ENCODE measurements around the gene EMC8. TPM values are rescaled to one million over a fixed set of nuclear protein-coding genes. Genes with fewer than 3 reads are reported as not detected.
A peak's percentile ranks its signal among the peaks of the same experiment; 100 is the strongest.

EMC8 gene
- total and polyA plus RNA-seq, 2 experiments from 2014 or later, result 51.1 to 69.4 TPM

DNA sequence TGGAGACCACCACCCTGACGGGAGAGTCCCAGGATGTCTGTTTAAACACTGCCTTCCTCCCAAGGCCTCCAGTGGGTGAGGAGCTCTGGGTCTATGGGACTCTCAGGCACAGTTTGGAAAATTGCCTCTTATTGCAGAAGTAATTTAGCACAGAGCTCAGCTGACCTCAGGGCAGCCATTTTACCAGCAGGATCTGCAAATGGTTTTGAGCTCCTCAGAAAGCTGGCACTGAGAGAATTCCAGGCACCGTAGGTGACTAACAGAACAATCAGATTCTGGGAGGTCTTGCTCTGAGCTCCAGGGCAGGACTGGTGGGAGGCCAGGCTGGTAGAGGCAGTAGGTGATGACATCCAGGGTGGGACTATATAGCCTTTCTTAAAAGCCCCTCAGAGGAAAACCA, 31.1 kb downstream of the EMC8 start:
- no peak overlapping the region for H3K4me3 ChIP-seq
- peak; percentile 79 for DNase-seq (ENCODE audit: low spot score)
- peak; percentile 77 for ATAC-seq

More for the DNA sequence above, 31.1 kb downstream of the EMC8 start:
- Mint-ChIP-seq H3K9me3 (no peaks in the 10 kb centered on the region), H3K36me3 (ENCODE audit: low read depth) (peaks cover 10% of the 10 kb centered on the region), H3K4me3 (no peak overlapping the region; the same call in 2 of the 3 replicates), H3K27ac (peak overlapping the region; percentile 93), H3K27me3 (ENCODE audit: insufficient read depth, low read depth, poor library complexity) (peaks cover 17% of the 10 kb centered on the region), H3K4me1 (peaks cover 28% of the 10 kb centered on the region)
- no peaks in the 10 kb centered on the region for H3K9me2 ChIP-seq (ENCODE audit: insufficient read depth)
- no peaks in the 10 kb centered on the region for H3K79me2 ChIP-seq (replicated peaks; ENCODE audit: insufficient read depth)
- H2AFZ ChIP-seq, result no peak overlapping the region
- peaks cover 19% of the 10 kb centered on the region for H3K4me1 ChIP-seq (ENCODE audit: insufficient read depth)
- H4K20me1 ChIP-seq (replicated peaks; ENCODE audit: insufficient read depth), result no peaks in the 10 kb centered on the region
- H3F3A ChIP-seq (replicated peaks; ENCODE audit: low read depth), result 0 out of 2 replicates have a peak, but pooled peaks cover 5% of the 10 kb centered on the region
- peak overlapping the region; percentile 53; the same call in 1 of the 2 replicates for H3K27ac ChIP-seq (ENCODE audit: low read depth)
- H3K27me3 ChIP-seq (ENCODE audit: insufficient read depth), result no peaks in the 10 kb centered on the region
- TF ChIP-seq CREB1 (CRISPR knock-in tag; IDR thresholded peaks at IDR 0.05; ENCODE audit: low read depth) (no peak), ZNF462 (CRISPR knock-in tag; IDR thresholded peaks at IDR 0.05) (peak; percentile 19; the same call in 1 of the 2 replicates)
- H3K36me3 ChIP-seq (ENCODE audit: insufficient read depth), result no peaks in the 10 kb centered on the region
- peak overlapping the region; percentile 56; the same call in 1 of the 2 replicates for H3K4me2 ChIP-seq

Data from GM23338 (cell line).